ES-I3 (cell line): ENCODE results near the gene ACAD8.
A peak's percentile ranks its signal among the peaks of the same experiment; 100 is the strongest.

Experiments used
- H3K36me3 ChIP-seq: 2 replicates; pipeline ENCODE4 v1.6.1; 2013; ENCODE audit warnings: mild to moderate bottlenecking, low read length, control low read depth, moderate library complexity; ENCODE audit not compliant: insufficient read depth
- H3K4me1 ChIP-seq: 2 replicates; pipeline ENCODE4 v1.6.1; 2013; ENCODE audit warnings: mild to moderate bottlenecking, control low read depth, low read length; ENCODE audit not compliant: insufficient read depth
- H3K9ac ChIP-seq: 2 replicates; pipeline ENCODE4 v1.6.1; 2013; ENCODE audit warnings: low read depth, mild to moderate bottlenecking, low read length, moderate library complexity
- H3K9me3 ChIP-seq: 2 replicates; pipeline ENCODE4 v1.6.1; 2013; ENCODE audit warnings: mild to moderate bottlenecking, low read length, moderate library complexity; ENCODE audit not compliant: control insufficient read depth, insufficient read depth

Gene ACAD8

DNA sequence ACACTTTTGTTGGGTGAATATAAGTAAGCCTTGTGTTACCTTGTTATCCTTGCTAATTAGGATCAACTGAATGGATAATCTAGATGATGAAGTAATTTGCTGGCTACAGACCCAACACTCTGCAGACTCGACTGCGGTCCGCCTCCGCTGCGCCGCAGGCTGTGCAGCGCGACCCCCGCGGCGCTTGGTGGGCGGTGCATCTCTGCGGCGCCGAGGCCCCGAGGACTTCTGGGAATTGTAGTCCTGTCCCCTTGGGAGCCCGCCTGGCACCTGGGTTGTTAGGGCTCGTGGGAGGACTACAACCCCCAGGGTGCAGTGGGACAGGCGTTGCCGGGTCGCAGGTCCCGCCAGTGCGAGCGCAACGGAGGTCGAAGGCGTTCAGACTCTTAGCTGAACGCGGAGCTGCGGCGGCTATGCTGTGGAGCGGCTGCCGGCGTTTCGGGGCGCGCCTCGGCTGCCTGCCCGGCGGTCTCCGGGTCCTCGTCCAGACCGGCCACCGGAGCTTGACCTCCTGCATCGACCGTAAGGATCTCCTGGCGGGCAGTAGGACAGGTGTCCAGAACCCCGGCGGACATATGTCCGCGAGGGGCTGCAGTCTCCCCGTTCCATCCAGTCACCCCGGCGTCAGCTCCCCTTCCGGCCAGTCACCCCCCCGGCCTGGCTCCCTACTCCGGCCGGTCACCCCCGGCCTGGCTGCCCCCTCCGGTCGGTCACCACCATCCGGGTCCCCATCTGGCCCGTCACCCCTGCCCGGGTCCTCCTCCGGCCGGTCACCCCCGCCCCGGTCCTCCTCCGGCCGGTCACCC is at the start of gene ACAD8, which contains the start of gene THYN1:
ACAD8 (plus strand) TSS at position 381 of the 806 bp plus-strand sequence; CDS start at position 414, 33 bp downstream.
THYN1 (minus strand) TSS at position 165 of the 806 bp plus-strand sequence. CDS start 470 bp downstream, outside the sequence.
- Histone ChIP-seq H3K36me3 (peaks cover 5% of the 10 kb centered on the region; the same call in 1 of the 2 replicates), H3K9me3 (no peaks in the 10 kb centered on the region), H3K9ac (peak within 1 kb of the TSS; percentile 78), H3K4me1 (peaks cover 5% of the 10 kb centered on the region; the same call in 1 of the 2 replicates)

- Histone ChIP-seq H3K9ac (no peak overlapping the region), H3K9me3 (no peaks in the 10 kb centered on the region), H3K36me3 (peaks cover 37% of the 10 kb centered on the region), H3K4me1 (no peaks in the 10 kb centered on the region)
These were observed 47.6 kb upstream of the ACAD8 start for GRCh38 chr11:134205729-134206128.

DNA sequence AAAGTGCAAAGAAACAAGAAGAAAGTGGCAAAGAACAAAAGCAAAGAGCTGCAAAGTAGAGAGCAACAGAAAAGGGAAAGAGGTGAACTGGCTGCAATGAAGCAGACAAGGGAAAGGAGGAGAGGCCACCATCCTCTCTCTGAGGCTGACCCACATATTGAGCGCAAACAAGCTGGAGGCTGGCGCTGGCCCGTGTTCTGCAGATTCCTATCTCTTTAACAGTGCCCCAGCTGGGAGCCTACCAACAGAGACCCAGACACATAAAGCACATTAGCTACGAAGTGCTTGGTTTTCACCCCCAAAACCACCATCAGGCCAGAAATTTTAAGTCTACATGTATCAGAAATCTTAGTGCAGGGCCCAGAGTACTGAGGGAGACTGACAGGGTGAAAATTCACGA is 47.2 kb upstream of the ACAD8 start:
- H3K36me3 ChIP-seq = peaks cover 36% of the 10 kb centered on the region
- no peaks in the 10 kb centered on the region for H3K4me1 ChIP-seq
- H3K9me3 ChIP-seq = no peaks in the 10 kb centered on the region
- no peak overlapping the region for H3K9ac ChIP-seq

DNA sequence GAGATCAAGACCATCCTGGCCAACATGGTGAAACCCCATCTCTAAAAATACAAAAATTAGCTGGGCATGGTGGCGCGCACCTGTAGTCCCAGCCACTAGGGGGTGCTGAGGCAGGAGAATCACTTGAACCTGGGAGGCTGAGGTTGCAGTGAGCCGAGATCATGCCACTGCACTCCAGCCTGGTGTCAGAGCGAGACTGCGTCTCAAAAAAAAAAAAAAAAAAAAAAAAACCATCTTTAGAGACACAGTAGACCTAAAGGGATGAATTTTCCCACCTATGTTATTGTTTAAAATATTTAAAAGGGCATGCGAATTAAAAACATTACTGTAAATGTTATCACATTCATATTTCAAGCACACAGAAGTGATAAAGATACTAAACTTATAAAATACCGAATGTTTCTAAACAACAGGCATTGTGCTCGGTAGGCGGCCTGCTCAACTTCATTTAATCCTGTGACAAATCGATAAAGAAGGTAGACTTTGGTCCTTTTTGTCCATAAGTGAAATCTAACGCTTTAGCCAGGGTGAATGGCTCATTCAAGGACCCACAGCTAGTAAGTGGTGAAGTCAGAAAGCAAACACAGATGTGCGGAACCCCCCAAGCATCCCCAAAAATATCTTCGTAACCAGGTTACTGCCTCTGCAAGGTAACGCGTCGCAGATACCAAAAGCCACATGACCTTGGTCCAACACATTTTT is 45.7 kb upstream of the ACAD8 start:
- Histone ChIP-seq H3K4me1 (no peaks in the 10 kb centered on the region), H3K9me3 (no peaks in the 10 kb centered on the region), H3K36me3 (peaks cover 33% of the 10 kb centered on the region), H3K9ac (no peak overlapping the region)

DNA sequence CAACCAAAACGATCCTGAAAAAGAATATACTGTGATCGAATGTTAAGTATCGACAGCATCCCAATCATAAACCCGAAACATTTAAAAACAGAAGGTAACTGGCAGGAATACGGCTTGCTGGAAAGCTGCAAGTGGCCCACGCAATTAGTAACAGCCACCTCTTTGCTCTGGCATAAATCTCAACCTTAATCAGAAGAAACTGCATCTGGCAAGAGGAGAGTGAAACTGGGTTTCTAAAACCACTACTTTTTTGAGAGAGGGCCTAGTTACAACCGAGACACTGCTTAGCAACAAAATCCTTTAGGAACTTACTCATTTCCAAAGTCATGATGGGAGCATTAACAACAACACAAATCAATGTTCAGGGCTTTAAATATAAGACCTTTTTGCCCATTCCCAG is 37.5 kb upstream of the ACAD8 start:
- H3K9ac ChIP-seq = no peak overlapping the region
- H3K9me3 ChIP-seq = no peaks in the 10 kb centered on the region
- no peaks in the 10 kb centered on the region for H3K4me1 ChIP-seq
- no peaks in the 10 kb centered on the region; the same call in 1 of the 2 replicates for H3K36me3 ChIP-seq

- Histone ChIP-seq H3K9me3 (no peaks in the 10 kb centered on the region), H3K36me3 (no peaks in the 10 kb centered on the region; the same call in 1 of the 2 replicates), H3K9ac (no peak overlapping the region), H3K4me1 (no peaks in the 10 kb centered on the region)
These were observed 36.6 kb upstream of the ACAD8 start for GRCh38 chr11:134216816-134217215.

- Histone ChIP-seq H3K4me1 (0 out of 2 replicates have a peak, but pooled peaks cover 4% of the 10 kb centered on the region), H3K9ac (peak overlapping the region; percentile 94), H3K36me3 (peaks cover 4% of the 10 kb centered on the region), H3K9me3 (no peaks in the 10 kb centered on the region)
These were observed 30.2 kb upstream of the ACAD8 start for GRCh38 chr11:134223121-134223520.

DNA sequence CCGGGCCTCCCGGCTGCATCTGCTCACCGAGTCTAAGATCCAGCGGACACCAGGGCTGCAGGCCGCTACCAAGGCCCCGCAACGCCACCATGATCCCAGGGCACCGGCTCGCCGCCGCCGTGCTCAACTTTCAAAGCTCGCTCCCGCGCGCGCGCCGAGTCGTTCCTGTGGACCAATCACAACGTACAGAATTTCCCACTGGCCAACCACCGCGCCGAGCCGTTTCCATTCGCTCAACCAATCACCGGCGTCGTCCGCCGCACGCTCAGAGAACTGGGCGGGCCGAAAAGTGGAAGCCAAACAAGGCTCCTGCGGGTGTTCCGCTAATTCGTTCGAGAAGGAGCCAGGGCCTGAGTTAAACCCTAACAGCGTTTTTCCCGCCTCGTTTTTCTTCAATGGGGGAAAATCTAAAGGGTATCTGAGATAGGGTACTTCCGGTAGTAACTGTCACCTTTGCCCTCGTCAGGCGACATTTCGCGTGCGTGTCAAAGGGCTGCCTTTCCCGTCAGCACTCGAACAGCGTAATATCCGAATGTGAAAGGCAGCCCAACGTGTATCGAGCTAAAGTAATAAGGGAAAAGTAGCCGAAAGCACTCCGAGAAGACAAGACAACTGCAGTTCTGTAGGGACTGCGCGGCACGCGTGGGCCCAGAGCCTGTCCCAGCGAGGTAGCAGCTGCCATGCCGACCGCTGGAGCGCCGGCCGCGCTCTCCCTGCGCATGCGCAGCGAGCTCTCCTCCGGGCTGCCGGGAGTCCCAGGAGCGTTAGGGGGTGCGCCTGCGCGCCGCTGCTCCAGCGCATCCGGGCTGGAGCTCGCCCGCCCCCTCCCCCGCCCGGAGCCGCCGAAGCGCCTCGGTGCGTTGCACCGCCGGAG is 29.3 kb upstream of the ACAD8 start, which contains the start of the genes NCAPD3 and VPS26B:
NCAPD3 (minus strand) TSS at position 132 of the 874 bp plus-strand sequence; CDS start at position 91, 41 bp downstream.
VPS26B (plus strand) TSS at position 836 of the 874 bp plus-strand sequence. CDS start 452 bp downstream, outside the sequence.
- Histone ChIP-seq H3K9ac (peak within 1 kb of the TSS; percentile 94), H3K9me3 (no peaks in the 10 kb centered on the region), H3K4me1 (0 out of 2 replicates have a peak, but pooled peaks cover 4% of the 10 kb centered on the region), H3K36me3 (peaks cover 4% of the 10 kb centered on the region)

- H3K9ac ChIP-seq = peak overlapping the region; percentile 94
These were observed 28.4 kb upstream of the ACAD8 start for GRCh38 chr11:134224710-134225664.

GRCh38 chr11:134226806-134227325 is 26.5 kb upstream of the ACAD8 start:
- H3K36me3 ChIP-seq = peaks cover 4% of the 10 kb centered on the region
- H3K9ac ChIP-seq = no peak overlapping the region
- no peaks in the 10 kb centered on the region for H3K9me3 ChIP-seq
- H3K4me1 ChIP-seq = 0 out of 2 replicates have a peak, but pooled peaks cover 4% of the 10 kb centered on the region

More at GRCh38 chr11:134224710-134225664, 28.4 kb upstream of the ACAD8 start:
- no peaks in the 10 kb centered on the region for H3K9me3 ChIP-seq
- H3K36me3 ChIP-seq = peaks cover 4% of the 10 kb centered on the region
- 0 out of 2 replicates have a peak, but pooled peaks cover 4% of the 10 kb centered on the region for H3K4me1 ChIP-seq

DNA sequence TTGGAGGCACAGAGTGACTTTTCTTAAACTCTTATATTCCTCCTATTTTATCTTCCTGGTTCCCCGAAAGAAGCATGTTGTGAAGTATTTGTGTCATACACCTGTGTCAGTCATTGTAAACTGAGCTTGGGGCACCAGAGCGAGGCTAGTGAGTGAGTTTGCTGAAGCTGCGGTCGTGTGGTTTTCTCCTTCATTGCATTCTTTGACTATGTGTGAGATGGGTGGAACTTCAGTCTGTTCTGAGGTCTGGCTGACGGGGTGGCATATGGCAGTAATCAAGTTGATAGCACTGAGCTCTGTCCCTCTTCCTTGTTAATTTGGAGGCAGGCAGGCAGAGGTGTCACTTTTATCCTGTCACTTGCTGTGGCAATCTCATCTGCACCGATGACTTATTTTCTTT is 24.7 kb upstream of the ACAD8 start:
- H3K4me1 ChIP-seq = no peaks in the 10 kb centered on the region
- no peak overlapping the region for H3K9ac ChIP-seq
- no peaks in the 10 kb centered on the region for H3K9me3 ChIP-seq
- H3K36me3 ChIP-seq = no peaks in the 10 kb centered on the region

GRCh38 chr11:134229126-134229790 is 24.1 kb upstream of the ACAD8 start:
- H3K9ac ChIP-seq = no peak overlapping the region
- no peaks in the 10 kb centered on the region for H3K4me1 ChIP-seq
- H3K36me3 ChIP-seq = no peaks in the 10 kb centered on the region
- no peaks in the 10 kb centered on the region for H3K9me3 ChIP-seq
